Placental epithelial cell (primary cell): ENCODE data around the gene SLX1B. TPM values are rescaled to one million over a fixed set of nuclear protein-coding genes. Genes with fewer than 3 reads are reported as not detected.

ENCODE experiments used
- small RNA-seq: library from RNA; depleted of rRNA; stranded (forward); fragments of <200 nt; gene quantifications from one replicate; pipeline ENCODE3, GENCODE V24; 2012
- total RNA-seq: library from RNA; depleted of rRNA; stranded (reverse); fragments of >200 nt; gene quantifications from 2 replicates; pipeline ENCODE4 v1.2.3, GENCODE V29; 2012

SLX1B gene
- 3.1 and 20.2 TPM in 2 replicates for total RNA-seq

GRCh38 chr16:29454269-29454668 lies at the start of gene SLX1B, which contains the start of gene BOLA2:
SLX1B (plus strand) TSS chr16:29454533.
BOLA2 (minus strand) TSS chr16:29454351; CDS start chr16:29454253, 98 bp downstream.

GRCh38 chr16:29459706-29460646 lies 5.6 kb downstream of the SLX1B start, which contains the start of gene SULT1A4:
SULT1A4 (plus strand) TSS chr16:29459913; CDS start chr16:29461386, 1,473 bp downstream.

GRCh38 chr16:29506308-29506707 lies 52.0 kb downstream of the SLX1B start, which contains the start of gene NPIPB12:
NPIPB12 (minus strand) TSS chr16:29506408.

Small RNA genes lying within 50 kb of the gene (small RNA-seq; reads per million reads assigned to genes)
- gene AC133555.2 = not detected

Other genes with a start within 250 kb of the SLX1B start
- gene NPIPB11, start 47.8 kb upstream of the SLX1B start, total RNA-seq = under 0.01 TPM in 1 of 2 replicates, not detected in the other
- gene BOLA2, start 182 bp upstream of the SLX1B start, total RNA-seq = 12.6 and 14.0 TPM in 2 replicates
- gene SULT1A4, start 5.4 kb downstream of the SLX1B start, total RNA-seq = 1.2 TPM in 1 of 2 replicates, not detected in the other
- 12.0 and 33.8 TPM in 2 replicates for gene NPIPB12, start 51.9 kb downstream of the SLX1B start, total RNA-seq
- not detected in 2 replicates for gene SPN, start 208.7 kb downstream of the SLX1B start, total RNA-seq
- 58.1 and 63.6 TPM in 2 replicates for gene QPRT, start 224.6 kb downstream of the SLX1B start, total RNA-seq